HFF-Myc (cell line): Measurements from ENCODE around the gene TMEM167A.

Experiments used
- DNase-seq: peaks from one replicate; pipeline ENCODE4 v3.0.0-alpha.2; 2011; ENCODE audit warnings: low read depth; ENCODE audit errors: extremely low read depth
- H3K4me3 ChIP-seq: replicated peaks from 2 replicates; pipeline ENCODE4 v1.5.1; 2011; ENCODE audit warnings: low read depth, mild to moderate bottlenecking, control low read depth, low read length
- TF ChIP-seq, protein P1 (sequence below): IDR thresholded peaks from 2 replicates; pipeline ENCODE4 v1.5.1; 2012; ENCODE audit warnings: mild to moderate bottlenecking, low read depth, low read length, control low read depth; ENCODE audit errors: missing control alignments

Gene TMEM167A

DNA sequence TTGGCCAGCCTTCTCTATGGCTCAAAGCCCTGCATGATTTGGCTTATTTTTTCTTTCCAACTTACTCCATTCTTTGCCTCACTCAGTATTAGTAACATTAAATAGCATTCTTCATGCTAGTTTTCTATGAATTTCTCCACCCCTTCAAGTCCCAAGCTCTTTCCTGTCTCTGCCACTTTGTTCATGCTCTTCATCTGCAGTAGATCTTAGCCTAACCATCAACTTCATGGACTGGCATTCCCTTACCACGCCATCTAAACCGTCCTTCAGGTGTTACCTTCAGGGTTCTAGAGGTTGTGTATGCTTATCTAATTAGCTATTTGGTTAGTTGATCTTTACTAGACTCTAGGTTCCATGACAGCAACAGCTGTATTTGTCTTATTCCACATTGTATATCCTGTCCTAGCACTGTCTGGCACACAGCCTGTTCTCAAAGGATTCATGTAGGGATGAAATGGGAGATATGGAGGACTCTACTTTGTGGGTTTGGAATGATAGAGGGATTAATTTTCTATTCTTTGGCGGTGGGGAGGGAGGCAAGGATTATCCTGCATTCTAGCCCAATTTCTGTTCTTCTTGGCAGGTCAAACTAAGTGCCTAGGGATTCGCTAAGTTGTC lies 26.4 kb downstream of the TMEM167A start:
- no peak for DNase-seq
- TF ChIP-seq, protein P1, sequence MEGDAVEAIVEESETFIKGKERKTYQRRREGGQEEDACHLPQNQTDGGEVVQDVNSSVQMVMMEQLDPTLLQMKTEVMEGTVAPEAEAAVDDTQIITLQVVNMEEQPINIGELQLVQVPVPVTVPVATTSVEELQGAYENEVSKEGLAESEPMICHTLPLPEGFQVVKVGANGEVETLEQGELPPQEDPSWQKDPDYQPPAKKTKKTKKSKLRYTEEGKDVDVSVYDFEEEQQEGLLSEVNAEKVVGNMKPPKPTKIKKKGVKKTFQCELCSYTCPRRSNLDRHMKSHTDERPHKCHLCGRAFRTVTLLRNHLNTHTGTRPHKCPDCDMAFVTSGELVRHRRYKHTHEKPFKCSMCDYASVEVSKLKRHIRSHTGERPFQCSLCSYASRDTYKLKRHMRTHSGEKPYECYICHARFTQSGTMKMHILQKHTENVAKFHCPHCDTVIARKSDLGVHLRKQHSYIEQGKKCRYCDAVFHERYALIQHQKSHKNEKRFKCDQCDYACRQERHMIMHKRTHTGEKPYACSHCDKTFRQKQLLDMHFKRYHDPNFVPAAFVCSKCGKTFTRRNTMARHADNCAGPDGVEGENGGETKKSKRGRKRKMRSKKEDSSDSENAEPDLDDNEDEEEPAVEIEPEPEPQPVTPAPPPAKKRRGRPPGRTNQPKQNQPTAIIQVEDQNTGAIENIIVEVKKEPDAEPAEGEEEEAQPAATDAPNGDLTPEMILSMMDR = no peak
- no peak overlapping the region for H3K4me3 ChIP-seq

DNA sequence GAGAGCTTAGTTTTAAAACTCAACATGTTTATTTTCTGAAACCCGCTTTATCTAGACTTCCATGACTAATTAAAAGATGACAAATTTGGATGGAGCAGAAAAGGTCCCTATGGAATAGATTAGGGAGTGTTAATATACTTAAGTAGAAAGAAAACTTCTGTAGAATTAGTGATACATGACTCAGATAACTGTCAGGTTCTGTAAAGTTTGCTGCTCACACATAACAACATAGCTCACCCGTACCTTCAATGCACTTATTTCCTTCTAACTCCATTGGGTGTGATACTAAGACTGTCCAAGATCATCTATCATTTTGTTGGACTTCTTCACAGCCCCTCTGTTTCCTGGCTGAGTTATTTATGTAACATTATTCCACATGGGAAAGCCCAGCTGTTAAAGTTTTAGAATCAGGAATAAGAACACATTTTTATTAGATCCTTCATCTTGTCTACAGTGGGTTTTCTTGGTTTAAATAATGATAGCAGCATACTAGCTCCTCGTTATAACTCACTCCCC lies 27.8 kb downstream of the TMEM167A start:
- DNase-seq = no peak
- H3K4me3 ChIP-seq = no peak overlapping the region
- TF ChIP-seq, protein P1 = no peak

DNA sequence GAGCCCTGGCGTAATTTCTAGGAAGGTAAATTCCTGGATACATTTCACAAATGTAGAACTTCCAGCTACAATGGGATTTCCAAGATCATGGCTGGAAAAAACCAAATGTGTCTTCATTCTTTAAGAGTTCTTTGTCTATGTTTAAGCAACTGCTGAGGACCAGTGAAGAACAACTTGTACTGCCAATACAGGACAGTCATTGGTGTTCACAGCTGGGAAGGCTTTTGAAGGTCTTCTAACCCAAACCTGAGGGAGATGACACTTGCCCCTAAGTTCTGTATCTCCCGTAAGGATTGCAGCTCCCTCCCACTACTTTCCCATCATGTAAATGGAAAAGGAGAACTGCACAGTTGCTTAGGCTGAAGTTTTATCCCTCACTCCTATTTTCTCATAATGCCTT lies 28.4 kb downstream of the TMEM167A start:
- TF ChIP-seq, protein P1 = no peak
- no peak for DNase-seq
- H3K4me3 ChIP-seq = no peak overlapping the region

DNA sequence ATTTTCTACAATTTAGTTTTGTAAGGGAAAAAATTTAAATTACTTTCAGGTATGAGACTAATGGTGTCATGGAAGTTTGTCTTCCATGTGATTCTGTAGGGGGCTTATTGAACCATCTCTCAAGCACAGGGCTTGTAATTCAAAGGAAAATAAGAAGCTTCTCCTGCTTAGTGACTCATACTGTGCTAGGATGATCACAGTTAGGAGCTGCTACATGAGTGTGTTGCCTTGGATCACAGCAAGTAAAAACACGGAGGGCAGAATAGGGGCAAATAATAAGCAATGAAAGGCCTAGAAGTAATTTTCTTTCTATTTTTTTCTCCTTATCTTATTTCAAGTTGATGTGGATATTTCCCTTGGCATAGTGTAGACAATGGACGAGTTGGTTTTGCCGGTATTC lies 28.9 kb downstream of the TMEM167A start:
- TF ChIP-seq, protein P1 = no peak
- no peak overlapping the region for H3K4me3 ChIP-seq
- no peak for DNase-seq

DNA sequence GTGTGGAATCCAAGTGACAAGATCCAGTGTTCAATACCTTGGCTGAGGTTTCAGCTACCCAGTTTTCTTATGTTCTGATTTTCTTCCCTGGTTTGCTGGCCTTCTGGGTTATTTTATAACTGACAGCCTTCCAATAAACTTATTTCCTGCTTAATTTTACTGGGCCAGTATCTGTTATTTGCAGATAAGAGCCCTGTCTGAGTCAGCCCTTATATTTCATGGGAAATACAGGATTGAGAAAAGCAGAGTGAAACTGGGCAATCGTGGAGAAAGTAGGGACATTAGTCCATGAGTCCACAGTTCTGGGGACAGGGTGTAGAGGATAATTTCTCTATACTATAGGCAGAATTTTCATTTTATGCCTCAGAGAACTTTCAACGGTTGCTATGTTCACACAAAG lies 32.3 kb downstream of the TMEM167A start:
- no peak for DNase-seq
- TF ChIP-seq, protein P1 = no peak
- no peak overlapping the region for H3K4me3 ChIP-seq

DNA sequence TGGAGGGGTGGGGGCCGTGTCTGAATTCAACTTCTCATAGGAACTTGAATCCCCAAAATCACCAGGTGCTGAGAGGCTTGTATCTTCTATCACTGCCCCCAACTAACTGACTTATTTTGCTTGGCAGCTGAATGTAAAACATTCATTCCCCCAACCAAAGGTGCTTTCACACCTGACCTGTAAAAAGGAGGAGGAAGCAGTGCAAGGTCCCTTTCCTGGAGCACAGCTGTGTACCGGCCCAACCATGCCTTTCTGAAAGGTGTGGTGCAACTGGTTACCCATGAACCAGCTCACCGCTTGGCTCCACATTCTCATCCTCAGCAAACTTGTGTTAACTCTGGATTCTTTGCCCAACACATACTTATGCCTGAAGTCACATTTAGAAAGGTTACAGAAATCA lies 34.7 kb downstream of the TMEM167A start:
- no peak overlapping the region for H3K4me3 ChIP-seq
- TF ChIP-seq, protein P1 = no peak
- DNase-seq = no peak

DNA sequence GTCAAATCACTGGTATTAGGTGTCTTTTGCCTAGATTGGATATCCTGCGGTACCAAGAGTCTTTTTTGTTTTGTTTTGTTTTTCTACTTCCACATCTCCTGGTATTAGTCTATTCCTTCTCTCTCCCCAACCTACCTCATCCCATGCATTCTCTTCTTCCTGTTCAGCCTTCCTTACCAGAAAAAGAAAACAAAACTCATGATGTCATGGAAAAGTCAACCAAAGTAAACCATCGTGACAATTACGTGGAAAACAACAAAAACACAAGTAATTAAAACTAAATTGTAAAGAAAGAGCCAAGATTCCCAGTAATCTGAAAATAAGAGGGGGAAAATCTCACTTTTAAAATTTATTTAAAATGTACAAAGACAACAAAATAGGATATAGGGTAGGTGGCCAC lies 38.3 kb downstream of the TMEM167A start:
- TF ChIP-seq, protein P1 = no peak
- H3K4me3 ChIP-seq = no peak overlapping the region
- no peak for DNase-seq
